Heart left ventricle (tissue), 13 donors: ENCODE data around the gene KCNAB2.

Experiments used
- POLR2A ChIP-seq, 2 donors: fragments of 450-650 bp; IDR thresholded peaks; one replicate each; pipeline ENCODE4 v1.6.1; 2017; ENCODE audit warnings: antibody characterized with exemption in 2 of 2, mild to moderate bottlenecking in 2 of 2, moderate library complexity in 2 of 2
- TF ChIP-seq, protein P1 (sequence below), 12 donors: fragments of 200-600 bp; sonication (generic) in 4 of 12; IDR thresholded peaks; one replicate each; pipeline versions ENCODE4 v1.5.0 to v1.8.0; 2018 to 2022; ENCODE audit warnings: antibody characterized with exemption in 12 of 12, mild to moderate bottlenecking in 5 of 12
- donor health status: ischemic (EF 13 %, LVEDD 7.1; RV severe dilation, severe dysfunction).
- donor health status: DM: no; HTN: yes; CAD: no.
- donor health status: DM: no; HTN: no; CAD: no.
- donor health status: ischemic (EF 25% LVEDD 6.9; RV normal size, moderate dysfunction).
- donor health status: ischemic (EF 25% LVEDD 5.7; RV mildly dilated, moderate dysfunction).
- donor health status: ischemic (EF 35%, LVEDD 5.7; RV mildly dilated, moderate dysfunction).
- donor health status: nonischemic (EF 11% LVEDD 7.7; RV severe dilation, severe dysfunction).
- donor health status: DM: yes; HTN: yes; CAD: no.
- donor health status: PGD.
- donor health status: ischemic (EF 29% LVEDD 5.4; RV normal size, mild dysfunction).
- donor health status: nonischemic (EF 23%, LVEDD 6.1; RV moderate dilation, normal function).

DNA sequence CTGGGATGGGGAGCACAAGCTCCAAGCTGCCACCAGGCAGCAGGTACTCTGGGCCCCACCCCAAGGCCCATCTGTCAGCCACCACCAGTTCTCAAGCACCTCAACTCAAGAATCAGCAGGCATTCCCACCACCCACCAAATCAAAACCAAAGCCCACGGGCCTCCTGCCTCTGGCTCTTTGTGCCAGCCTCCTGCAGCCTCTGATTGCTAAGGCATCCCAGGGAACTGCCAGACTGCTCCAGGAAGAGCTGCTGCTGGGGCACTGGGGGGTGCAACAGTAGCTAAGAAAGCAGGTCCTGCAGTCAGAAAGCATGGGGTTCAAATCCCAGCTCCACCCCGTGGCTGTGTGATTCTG, 99.7 kb downstream of the KCNAB2 start:
- TF ChIP-seq, protein P1, sequence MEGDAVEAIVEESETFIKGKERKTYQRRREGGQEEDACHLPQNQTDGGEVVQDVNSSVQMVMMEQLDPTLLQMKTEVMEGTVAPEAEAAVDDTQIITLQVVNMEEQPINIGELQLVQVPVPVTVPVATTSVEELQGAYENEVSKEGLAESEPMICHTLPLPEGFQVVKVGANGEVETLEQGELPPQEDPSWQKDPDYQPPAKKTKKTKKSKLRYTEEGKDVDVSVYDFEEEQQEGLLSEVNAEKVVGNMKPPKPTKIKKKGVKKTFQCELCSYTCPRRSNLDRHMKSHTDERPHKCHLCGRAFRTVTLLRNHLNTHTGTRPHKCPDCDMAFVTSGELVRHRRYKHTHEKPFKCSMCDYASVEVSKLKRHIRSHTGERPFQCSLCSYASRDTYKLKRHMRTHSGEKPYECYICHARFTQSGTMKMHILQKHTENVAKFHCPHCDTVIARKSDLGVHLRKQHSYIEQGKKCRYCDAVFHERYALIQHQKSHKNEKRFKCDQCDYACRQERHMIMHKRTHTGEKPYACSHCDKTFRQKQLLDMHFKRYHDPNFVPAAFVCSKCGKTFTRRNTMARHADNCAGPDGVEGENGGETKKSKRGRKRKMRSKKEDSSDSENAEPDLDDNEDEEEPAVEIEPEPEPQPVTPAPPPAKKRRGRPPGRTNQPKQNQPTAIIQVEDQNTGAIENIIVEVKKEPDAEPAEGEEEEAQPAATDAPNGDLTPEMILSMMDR (IDR thresholded peaks at IDR 0.05) = no peak
- no peak for TF ChIP-seq POLR2A (IDR thresholded peaks at IDR 0.05)
